ENCODE data around the gene POU5F1.
"Not testable (repeated sequence)": the region's sequence is repeated elsewhere in the genome, so short reads cannot be mapped to it uniquely, and the experiment has no call there.

POU5F1 gene

GRCh38 chr6:31170600-31170881 lies at the start of gene POU5F1:
Gene POU5F1 (minus strand): TSS chr6:31170682. CDS start chr6:31170620, 62 bp downstream.
- DNase-seq: no peak

- DNase-seq: no peak
These were observed 45.9 kb upstream of the POU5F1 start for GRCh38 chr6:31216208-31216898.

GRCh38 chr6:31215216-31215615 lies 44.7 kb upstream of the POU5F1 start:
- not testable (repeated sequence) for DNase-seq

- no peak for DNase-seq
These were observed 44.0 kb upstream of the POU5F1 start for GRCh38 chr6:31214516-31214915.

- no peak for DNase-seq
These were observed 40.5 kb upstream of the POU5F1 start for GRCh38 chr6:31210741-31211532.

- no peak for DNase-seq
These were observed 39.6 kb upstream of the POU5F1 start for GRCh38 chr6:31210123-31210522.

GRCh38 chr6:31209137-31209536 lies 38.7 kb upstream of the POU5F1 start:
- no peak for DNase-seq

GRCh38 chr6:31208506-31208905 lies 38.0 kb upstream of the POU5F1 start:
- no peak for DNase-seq

GRCh38 chr6:31205638-31206037 lies 35.2 kb upstream of the POU5F1 start:
- DNase-seq: no peak

GRCh38 chr6:31204751-31205145 lies 34.3 kb upstream of the POU5F1 start:
- DNase-seq: no peak

GRCh38 chr6:31203345-31203979 lies 33.0 kb upstream of the POU5F1 start:
- no peak for DNase-seq

GRCh38 chr6:31202259-31203166 lies 32.0 kb upstream of the POU5F1 start:
- DNase-seq: no peak

- not testable (repeated sequence) for DNase-seq
These were observed 28.6 kb upstream of the POU5F1 start for GRCh38 chr6:31199105-31199452.

GRCh38 chr6:31197559-31198305 lies 27.2 kb upstream of the POU5F1 start:
- peak; percentile 86 for DNase-seq

GRCh38 chr6:31196251-31197022 lies 26.0 kb upstream of the POU5F1 start:
- not testable (repeated sequence) for DNase-seq

- DNase-seq: not testable (repeated sequence)
These were observed 25.0 kb upstream of the POU5F1 start for GRCh38 chr6:31195308-31195979.

GRCh38 chr6:31194061-31194834 lies 23.8 kb upstream of the POU5F1 start:
- DNase-seq: no peak

- DNase-seq: no peak
These were observed 22.7 kb upstream of the POU5F1 start for GRCh38 chr6:31193206-31193605.

GRCh38 chr6:31192431-31193105 lies 22.1 kb upstream of the POU5F1 start:
- DNase-seq: peak; percentile 70

Data from right forelimb (tissue), 1 donor.